Measurements from ENCODE around the gene CASZ1. TPM values are rescaled to one million over a fixed set of nuclear protein-coding genes. Genes with fewer than 3 reads are reported as not detected.

The CASZ1 gene
- total RNA-seq, 1 experiment from 2014 or later, result 11.1 TPM

GRCh38 chr1:10684221-10684620 is 112.2 kb downstream of the CASZ1 start:
- intact Hi-C loops (cut with micrococcal nuclease), result no loop called here
- TF ChIP-seq, protein P1, sequence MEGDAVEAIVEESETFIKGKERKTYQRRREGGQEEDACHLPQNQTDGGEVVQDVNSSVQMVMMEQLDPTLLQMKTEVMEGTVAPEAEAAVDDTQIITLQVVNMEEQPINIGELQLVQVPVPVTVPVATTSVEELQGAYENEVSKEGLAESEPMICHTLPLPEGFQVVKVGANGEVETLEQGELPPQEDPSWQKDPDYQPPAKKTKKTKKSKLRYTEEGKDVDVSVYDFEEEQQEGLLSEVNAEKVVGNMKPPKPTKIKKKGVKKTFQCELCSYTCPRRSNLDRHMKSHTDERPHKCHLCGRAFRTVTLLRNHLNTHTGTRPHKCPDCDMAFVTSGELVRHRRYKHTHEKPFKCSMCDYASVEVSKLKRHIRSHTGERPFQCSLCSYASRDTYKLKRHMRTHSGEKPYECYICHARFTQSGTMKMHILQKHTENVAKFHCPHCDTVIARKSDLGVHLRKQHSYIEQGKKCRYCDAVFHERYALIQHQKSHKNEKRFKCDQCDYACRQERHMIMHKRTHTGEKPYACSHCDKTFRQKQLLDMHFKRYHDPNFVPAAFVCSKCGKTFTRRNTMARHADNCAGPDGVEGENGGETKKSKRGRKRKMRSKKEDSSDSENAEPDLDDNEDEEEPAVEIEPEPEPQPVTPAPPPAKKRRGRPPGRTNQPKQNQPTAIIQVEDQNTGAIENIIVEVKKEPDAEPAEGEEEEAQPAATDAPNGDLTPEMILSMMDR (IDR thresholded peaks at IDR 0.05; ENCODE audit: unreplicated experiment), result no peak
- CTCF ChIA-PET, result interaction anchor here (0.5 to 0.6 kb wide), 2 partner anchors 107 to 124 kb away, joined by 3 read pairs; no protein-coding TSS in a partner anchor
- DNase-seq (ENCODE audit: unreplicated experiment), result no peak
- Mint-ChIP-seq H3K4me3 (ENCODE audit: unreplicated experiment) (no peak overlapping the region), H3K27me3 (ENCODE audit: insufficient read depth, unreplicated experiment) (no peaks in the 10 kb centered on the region), H3K36me3 (ENCODE audit: insufficient read depth, unreplicated experiment) (peaks cover 7% of the 10 kb centered on the region), H3K4me1 (ENCODE audit: insufficient read depth, unreplicated experiment) (peaks cover 10% of the 10 kb centered on the region), H3K9me3 (ENCODE audit: unreplicated experiment) (no peaks in the 10 kb centered on the region), H3K27ac (ENCODE audit: low read depth, unreplicated experiment) (no peak overlapping the region)
- POLR2A ChIA-PET, result no interaction called here
- no TSS peak for BruUV-seq (replicated peaks)

GRCh38 chr1:10682449-10683309 is 113.8 kb downstream of the CASZ1 start:
- Mint-ChIP-seq H3K4me3 (ENCODE audit: unreplicated experiment) (no peak overlapping the region), H3K27me3 (ENCODE audit: insufficient read depth, unreplicated experiment) (no peaks in the 10 kb centered on the region), H3K4me1 (ENCODE audit: insufficient read depth, unreplicated experiment) (peaks cover 10% of the 10 kb centered on the region), H3K9me3 (ENCODE audit: unreplicated experiment) (no peaks in the 10 kb centered on the region), H3K36me3 (ENCODE audit: insufficient read depth, unreplicated experiment) (peaks cover 7% of the 10 kb centered on the region), H3K27ac (ENCODE audit: low read depth, unreplicated experiment) (peak overlapping the region; percentile 49)
- intact Hi-C loops (cut with micrococcal nuclease), result no loop called here
- ChIA-PET POLR2A (no interaction called here), CTCF (interaction anchor here (0.6 kb wide), 1 partner anchor 278 kb away, joined by 3 read pairs; no protein-coding TSS in a partner anchor)
- DNase-seq (ENCODE audit: unreplicated experiment), result no peak
- TF ChIP-seq, protein P1 (IDR thresholded peaks at IDR 0.05; ENCODE audit: unreplicated experiment), result no peak
- no TSS peak for BruUV-seq (replicated peaks)

GRCh38 chr1:10682108-10682445 is 114.4 kb downstream of the CASZ1 start:
- intact Hi-C loops (cut with micrococcal nuclease), result no loop called here
- no peaks in the 10 kb centered on the region for H3K27me3 Mint-ChIP-seq (ENCODE audit: insufficient read depth, unreplicated experiment)
- peak overlapping the region; percentile 49 for H3K27ac Mint-ChIP-seq (ENCODE audit: low read depth, unreplicated experiment)
- H3K4me3 Mint-ChIP-seq (ENCODE audit: unreplicated experiment), result no peak overlapping the region
- no TSS peak for BruUV-seq (replicated peaks)
- DNase-seq (ENCODE audit: unreplicated experiment), result no peak
- CTCF ChIA-PET, result interaction anchor here (0.6 kb wide), 1 partner anchor 278 kb away, joined by 3 read pairs; no protein-coding TSS in a partner anchor
- peaks cover 7% of the 10 kb centered on the region for H3K36me3 Mint-ChIP-seq (ENCODE audit: insufficient read depth, unreplicated experiment)
- POLR2A ChIA-PET, result no interaction called here
- H3K4me1 Mint-ChIP-seq (ENCODE audit: insufficient read depth, unreplicated experiment), result peaks cover 4% of the 10 kb centered on the region
- no peaks in the 10 kb centered on the region for H3K9me3 Mint-ChIP-seq (ENCODE audit: unreplicated experiment)
- TF ChIP-seq, protein P1 (IDR thresholded peaks at IDR 0.05; ENCODE audit: unreplicated experiment), result no peak

DNA sequence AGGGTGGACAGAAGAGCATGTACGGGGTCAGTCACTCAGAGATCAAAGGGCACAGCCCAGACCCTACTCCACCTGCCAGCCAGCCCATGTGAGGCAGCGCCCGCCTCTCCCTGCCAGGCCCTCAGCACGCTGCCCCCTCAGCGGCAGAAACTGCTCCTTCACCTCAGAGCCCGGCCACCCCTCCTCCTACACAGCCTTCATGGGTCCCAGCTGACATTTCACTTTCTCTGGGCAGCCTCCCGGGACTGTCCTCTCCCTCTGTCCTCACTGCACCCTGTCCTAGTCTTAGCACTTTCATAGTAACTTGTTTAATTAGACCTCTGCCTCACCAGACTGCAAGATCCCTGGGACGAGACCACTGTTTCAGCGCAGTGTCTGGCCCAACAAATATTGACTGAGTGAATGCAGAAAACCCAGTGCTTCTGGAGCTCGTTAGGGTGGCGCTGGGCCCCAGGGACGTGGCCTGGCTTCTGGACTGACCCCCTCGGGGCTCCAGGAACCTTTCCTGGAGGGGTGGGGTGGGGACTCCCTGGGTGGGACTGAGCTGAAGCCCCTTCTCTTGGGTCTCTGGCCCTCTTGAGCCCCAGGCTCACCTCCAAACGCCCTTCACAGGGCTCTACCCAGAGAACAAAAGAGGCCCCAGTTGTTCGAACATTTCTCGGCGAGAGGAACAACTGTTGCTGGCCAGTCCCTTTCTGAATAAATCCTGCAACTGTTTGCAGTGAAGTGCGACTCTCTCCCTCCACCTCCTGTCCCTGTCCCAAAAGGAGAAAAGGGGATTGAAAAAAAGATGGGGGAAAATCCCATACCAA is 114.9 kb downstream of the CASZ1 start:
- peaks cover 7% of the 10 kb centered on the region for H3K36me3 Mint-ChIP-seq (ENCODE audit: insufficient read depth, unreplicated experiment)
- intact Hi-C loops (cut with micrococcal nuclease), result no loop called here
- H3K27me3 Mint-ChIP-seq (ENCODE audit: insufficient read depth, unreplicated experiment), result no peaks in the 10 kb centered on the region
- peaks cover 4% of the 10 kb centered on the region for H3K4me1 Mint-ChIP-seq (ENCODE audit: insufficient read depth, unreplicated experiment)
- TF ChIP-seq, protein P1 (IDR thresholded peaks at IDR 0.05; ENCODE audit: unreplicated experiment), result no peak
- ChIA-PET POLR2A (no interaction called here), CTCF (interaction anchor here (0.6 kb wide), 1 partner anchor 279 kb away, joined by 3 read pairs; no protein-coding TSS in a partner anchor)
- DNase-seq (ENCODE audit: unreplicated experiment), result no peak
- no TSS peak for BruUV-seq (replicated peaks)
- no peak overlapping the region for H3K4me3 Mint-ChIP-seq (ENCODE audit: unreplicated experiment)
- peak overlapping the region; percentile 49 for H3K27ac Mint-ChIP-seq (ENCODE audit: low read depth, unreplicated experiment)
- no peaks in the 10 kb centered on the region for H3K9me3 Mint-ChIP-seq (ENCODE audit: unreplicated experiment)

All from MCF 10A (cell line).